SU-DHL-6 (cell line): ENCODE results near the gene C4B.

Source experiments
- H2AFZ ChIP-seq: fragments of 200-600 bp; sonication (generic); 2 replicates; pipeline ENCODE4 v1.6.1; 2014; ENCODE audit warnings: low read depth, mild to moderate bottlenecking, moderate library complexity, mixed read lengths, antibody characterized with exemption, low read length; ENCODE audit not compliant: severe bottlenecking
- H3F3A ChIP-seq: fragments of 200-600 bp; shearing (Covaris generic); 2 replicates; pipeline ENCODE4 v1.6.0; 2016; ENCODE audit warnings: antibody characterized with exemption, mild to moderate bottlenecking; ENCODE audit not compliant: insufficient read depth
- H3K27ac ChIP-seq: fragments of 200-600 bp; sonication (generic); 2 replicates; pipeline ENCODE4 v1.5.1; 2016; ENCODE audit warnings: low read depth, mild to moderate bottlenecking, low read length, moderate library complexity, mixed read lengths
- H3K27me3 ChIP-seq: fragments of 200-600 bp; sonication (generic), shearing (Covaris generic); 2 replicates; pipeline ENCODE4 v1.6.0; 2014; ENCODE audit warnings: mild to moderate bottlenecking, low read length
- H3K36me3 ChIP-seq: fragments of 200-600 bp; sonication (generic); 2 replicates; pipeline ENCODE4 v1.6.1; 2014; ENCODE audit warnings: mild to moderate bottlenecking, low read length, mixed read lengths
- H3K4me2 ChIP-seq: fragments of 300-600, 200-600 bp; shearing (Covaris generic), sonication (generic); 2 replicates; pipeline ENCODE4 v1.6.0; 2014; ENCODE audit warnings: low read length, low read depth, mild to moderate bottlenecking; ENCODE audit not compliant: poor library complexity, severe bottlenecking
- H3K4me3 ChIP-seq: fragments of 200-600 bp; sonication (generic); 2 replicates; pipeline ENCODE4 v1.5.1; 2014; ENCODE audit warnings: antibody characterized with exemption, low read length, mild to moderate bottlenecking, mixed read lengths; ENCODE audit not compliant: insufficient read depth, poor library complexity, severe bottlenecking
- H3K79me2 ChIP-seq: fragments of 200-600 bp; sonication (generic); 2 replicates; pipeline ENCODE4 v1.6.1; 2014; ENCODE audit warnings: mild to moderate bottlenecking, low read length, moderate library complexity; ENCODE audit not compliant: insufficient read depth
- H3K9ac ChIP-seq: fragments of 200-600 bp; sonication (generic); 2 replicates; pipeline ENCODE4 v1.7.0; 2014; ENCODE audit warnings: mild to moderate bottlenecking, low read length
- H3K9me2 ChIP-seq: fragments of 200-600 bp; sonication (generic); replicated peaks from 2 replicates; pipeline ENCODE4 v1.6.1; 2014; ENCODE audit warnings: low read length; ENCODE audit not compliant: insufficient read depth
- H3K9me3 ChIP-seq: fragments of 200-600 bp; sonication (generic); 2 replicates; pipeline ENCODE4 v1.6.1; 2014; ENCODE audit warnings: low read length, mixed read lengths; ENCODE audit not compliant: insufficient read depth
- H4K20me1 ChIP-seq: fragments of 200-600 bp; sonication (generic); 2 replicates; pipeline ENCODE4 v1.6.1; 2014; ENCODE audit warnings: low read depth, mild to moderate bottlenecking, antibody characterized with exemption, low read length, moderate library complexity, mixed read lengths
- CTCF ChIP-seq: fragments of 200-600 bp; sonication (generic); IDR thresholded peaks from one replicate; pipeline ENCODE4 v1.5.1; 2017; ENCODE audit warnings: antibody characterized with exemption, mild to moderate bottlenecking, low read length, moderate library complexity; ENCODE audit not compliant: insufficient read depth, poor library complexity, severe bottlenecking
- EZH2phosphoT487 ChIP-seq: fragments of 200-600 bp; sonication (generic), shearing (Covaris generic); conservative IDR thresholded peaks from 2 replicates; pipeline ENCODE4 v1.6.1; 2018; ENCODE audit warnings: mild to moderate bottlenecking, antibody characterized with exemption, low read length, moderate library complexity, mixed read lengths

The C4B gene

DNA sequence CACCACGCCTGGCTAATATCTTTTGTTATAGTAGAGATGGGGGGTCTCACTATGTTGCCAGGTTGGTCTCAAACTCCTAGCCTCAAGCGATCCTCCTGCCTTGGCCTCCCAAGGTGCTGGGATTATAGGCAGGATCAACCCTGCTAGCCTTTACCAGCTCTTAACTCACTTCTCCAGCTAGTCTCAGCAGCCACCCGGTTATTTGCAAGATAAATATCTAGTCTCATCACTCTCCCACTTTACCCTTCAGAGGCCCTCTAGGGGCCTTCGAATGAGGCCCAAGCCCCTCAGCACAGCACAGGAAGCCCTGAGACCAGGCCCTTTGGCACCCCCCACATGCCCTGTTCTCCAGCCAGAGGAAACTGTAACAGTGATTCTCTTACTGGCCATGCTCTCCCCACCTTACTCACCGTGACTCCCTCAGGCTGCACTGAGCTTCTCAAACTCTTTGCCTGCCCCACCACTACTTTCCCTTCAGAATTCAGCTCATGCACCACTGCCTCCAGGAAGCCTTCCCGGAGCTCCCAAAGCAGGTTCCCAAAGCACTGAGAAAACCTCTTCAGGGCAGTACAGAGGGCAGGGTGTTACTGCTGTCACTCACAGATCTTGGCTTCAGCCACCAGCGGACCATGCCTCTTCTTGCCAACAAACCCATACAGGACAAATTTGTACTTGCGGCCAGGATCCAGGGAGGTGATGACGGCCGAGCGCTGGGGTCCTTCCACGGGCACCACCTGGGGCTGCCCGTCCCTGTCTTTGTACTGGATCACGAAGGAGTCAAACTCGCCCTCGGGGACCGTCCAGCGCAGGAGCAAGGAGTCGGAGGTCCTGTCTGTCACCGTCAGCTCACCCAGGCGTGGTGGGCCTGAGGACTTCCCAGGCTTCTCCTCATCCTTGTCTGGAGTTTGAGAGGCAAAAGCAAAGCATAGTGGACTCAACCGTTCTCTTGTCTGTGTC lies 69.5 kb downstream of the C4B start:
- Histone ChIP-seq H2AFZ (no peak overlapping the region), H3K79me2 (no peaks in the 10 kb centered on the region), H4K20me1 (no peaks in the 10 kb centered on the region), H3F3A (no peaks in the 10 kb centered on the region), H3K27me3 (no peaks in the 10 kb centered on the region), H3K9ac (no peak overlapping the region), H3K9me2 (no peaks in the 10 kb centered on the region), H3K36me3 (no peaks in the 10 kb centered on the region), H3K27ac (no peak overlapping the region), H3K4me3 (no peak overlapping the region), H3K9me3 (no peaks in the 10 kb centered on the region), H3K4me2 (no peak overlapping the region)
- no peak for TF ChIP-seq EZH2phosphoT487
- no peak for TF ChIP-seq CTCF

DNA sequence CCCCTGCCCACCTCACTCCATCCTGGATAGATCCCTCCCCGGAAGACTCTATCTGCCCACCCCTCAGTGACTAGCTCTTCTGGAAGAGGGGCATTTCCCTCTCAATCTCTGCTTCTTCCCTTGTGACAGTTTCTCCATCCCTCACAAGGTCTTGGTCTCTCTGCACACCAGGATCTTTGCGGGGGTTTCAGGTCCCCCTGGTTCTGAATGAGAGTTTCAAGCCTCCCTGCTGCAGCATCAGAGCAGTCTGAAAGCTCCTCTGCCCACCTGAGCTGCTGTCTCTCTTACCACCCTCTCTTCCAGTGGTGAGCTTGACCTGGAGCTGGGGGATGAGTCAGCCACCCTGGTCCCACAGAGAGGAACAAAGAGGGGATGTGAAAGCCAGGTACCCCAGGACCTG lies 70.2 kb downstream of the C4B start:
- H3K79me2 ChIP-seq, result no peaks in the 10 kb centered on the region

More for the DNA sequence above, 70.2 kb downstream of the C4B start:
- no peak overlapping the region for H3K9ac ChIP-seq
- TF ChIP-seq CTCF, result no peak
- no peak for TF ChIP-seq EZH2phosphoT487
- H3K4me2 ChIP-seq, result no peak overlapping the region
- no peaks in the 10 kb centered on the region for H3K36me3 ChIP-seq
- H3K9me3 ChIP-seq, result no peaks in the 10 kb centered on the region
- H3K4me3 ChIP-seq, result no peak overlapping the region
- H3K27me3 ChIP-seq, result no peaks in the 10 kb centered on the region
- H3F3A ChIP-seq, result no peaks in the 10 kb centered on the region
- no peaks in the 10 kb centered on the region for H4K20me1 ChIP-seq
- no peaks in the 10 kb centered on the region for H3K9me2 ChIP-seq
- no peak overlapping the region for H2AFZ ChIP-seq
- H3K27ac ChIP-seq, result no peak overlapping the region
